GM12872 (cell line): Measurements from ENCODE around the gene DBT.
A peak's percentile ranks its signal among the peaks of the same experiment; 100 is the strongest.

Experiments
- TF ChIP-seq, protein P1 (sequence below): IDR thresholded peaks from 3 replicates; pipeline ENCODE4 v1.5.1; 2011; ENCODE audit warnings: low read depth, mild to moderate bottlenecking, low read length, moderate library complexity; ENCODE audit not compliant: insufficient read depth

The DBT gene

DNA sequence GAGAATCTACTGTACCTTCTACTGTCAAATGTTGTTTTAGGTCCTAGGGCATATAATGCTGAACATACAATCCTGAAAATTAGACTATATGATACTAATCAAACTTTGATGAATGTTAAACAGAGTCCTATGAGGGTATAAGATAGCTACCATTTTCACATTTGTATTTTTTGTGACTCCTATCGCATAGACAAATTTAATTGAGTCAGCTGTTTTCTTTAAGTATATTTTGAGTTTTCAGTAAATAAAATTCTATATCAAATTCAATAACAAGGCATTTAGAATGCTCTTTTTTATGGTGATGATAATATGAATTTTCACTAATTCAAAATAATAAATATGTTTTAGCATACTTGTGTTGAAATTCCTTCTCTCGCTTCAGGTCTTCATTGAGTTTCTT, 81.6 kb downstream of the DBT start:
- TF ChIP-seq, protein P1, sequence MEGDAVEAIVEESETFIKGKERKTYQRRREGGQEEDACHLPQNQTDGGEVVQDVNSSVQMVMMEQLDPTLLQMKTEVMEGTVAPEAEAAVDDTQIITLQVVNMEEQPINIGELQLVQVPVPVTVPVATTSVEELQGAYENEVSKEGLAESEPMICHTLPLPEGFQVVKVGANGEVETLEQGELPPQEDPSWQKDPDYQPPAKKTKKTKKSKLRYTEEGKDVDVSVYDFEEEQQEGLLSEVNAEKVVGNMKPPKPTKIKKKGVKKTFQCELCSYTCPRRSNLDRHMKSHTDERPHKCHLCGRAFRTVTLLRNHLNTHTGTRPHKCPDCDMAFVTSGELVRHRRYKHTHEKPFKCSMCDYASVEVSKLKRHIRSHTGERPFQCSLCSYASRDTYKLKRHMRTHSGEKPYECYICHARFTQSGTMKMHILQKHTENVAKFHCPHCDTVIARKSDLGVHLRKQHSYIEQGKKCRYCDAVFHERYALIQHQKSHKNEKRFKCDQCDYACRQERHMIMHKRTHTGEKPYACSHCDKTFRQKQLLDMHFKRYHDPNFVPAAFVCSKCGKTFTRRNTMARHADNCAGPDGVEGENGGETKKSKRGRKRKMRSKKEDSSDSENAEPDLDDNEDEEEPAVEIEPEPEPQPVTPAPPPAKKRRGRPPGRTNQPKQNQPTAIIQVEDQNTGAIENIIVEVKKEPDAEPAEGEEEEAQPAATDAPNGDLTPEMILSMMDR = no peak

DNA sequence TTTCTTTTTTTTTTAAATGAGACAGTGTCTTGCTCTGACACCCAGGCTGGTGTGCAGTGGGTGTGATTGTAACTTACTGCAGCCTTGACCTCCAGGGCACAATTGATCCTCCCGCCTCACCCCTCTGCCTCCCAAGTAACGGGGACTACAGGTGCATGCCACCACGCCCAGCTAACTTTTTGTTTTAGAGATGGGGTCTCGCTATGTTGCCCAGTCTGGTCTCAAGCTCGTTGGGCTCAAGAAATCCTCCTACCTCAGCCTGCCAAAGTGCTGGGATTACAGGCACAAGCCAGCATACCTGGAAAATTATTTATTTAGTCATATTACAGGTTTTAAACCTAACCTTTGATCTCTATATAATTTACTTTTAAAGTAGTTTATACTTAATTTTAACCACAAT, 84.9 kb downstream of the DBT start:
- TF ChIP-seq, protein P1 = no peak

DNA sequence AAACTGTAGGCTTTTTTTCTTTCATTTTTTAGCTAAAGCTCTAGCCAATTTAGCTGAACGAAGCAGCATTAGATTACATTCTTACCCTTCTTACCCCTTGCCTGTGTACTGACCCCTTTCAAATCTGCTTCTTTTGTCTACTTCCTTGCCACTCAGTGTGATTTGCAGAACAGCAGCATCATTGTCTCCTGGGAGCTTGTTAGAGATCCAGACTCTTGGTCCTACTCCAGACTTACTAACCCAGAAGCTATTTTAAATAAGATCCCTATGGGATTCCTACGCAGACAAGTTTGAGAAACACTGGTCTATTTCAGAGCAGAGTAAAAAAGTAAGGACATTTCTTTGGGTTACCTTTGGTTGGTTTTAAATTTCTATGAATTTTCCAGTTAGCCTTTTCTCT, 85.4 kb downstream of the DBT start:
- TF ChIP-seq, protein P1 = no peak

GRCh38 chr1:100162881-100163280, 86.8 kb downstream of the DBT start:
- TF ChIP-seq, protein P1 = no peak

DNA sequence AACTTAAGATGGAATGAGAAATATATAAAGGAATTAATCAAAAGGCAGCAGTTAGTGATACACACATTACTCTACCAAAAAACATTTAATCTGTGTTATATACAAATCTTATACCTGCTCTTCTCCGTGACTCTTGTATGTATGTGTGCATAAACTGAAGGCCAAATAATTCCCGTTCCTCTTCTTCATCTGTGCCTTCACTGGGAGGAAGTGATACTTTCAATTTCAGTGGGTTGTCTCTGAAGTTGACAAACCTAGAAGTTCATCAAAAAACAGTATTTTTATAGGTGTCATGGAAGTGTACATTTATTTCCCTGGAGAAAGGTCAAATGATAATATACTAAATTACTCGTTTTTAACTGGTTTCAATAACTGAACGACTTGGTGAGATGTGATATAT, 97.4 kb downstream of the DBT start:
- TF ChIP-seq, protein P1 = no peak

DNA sequence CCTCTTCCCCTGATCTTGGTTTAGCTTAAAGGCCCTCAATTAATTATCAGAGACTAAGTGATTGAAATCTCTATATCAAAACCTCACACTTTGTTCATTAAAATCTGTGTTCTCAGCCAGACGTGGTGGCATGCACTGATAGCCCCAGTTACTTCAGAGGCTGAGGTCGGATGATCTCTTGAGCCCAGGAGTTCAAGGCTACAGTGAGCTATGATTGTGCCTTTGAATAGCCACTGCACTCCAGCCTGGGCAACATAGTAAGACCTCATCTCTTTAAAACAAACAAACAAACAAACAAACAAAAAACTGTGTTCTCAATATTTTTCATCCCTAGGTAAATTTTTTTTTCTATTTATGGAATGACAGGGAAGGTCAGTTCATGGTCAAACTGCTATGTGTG, 98.0 kb downstream of the DBT start:
- TF ChIP-seq, protein P1 = no peak

- TF ChIP-seq, protein P1 = peak; percentile 17; the same call in 1 of the 3 replicates
Observed at GRCh38 chr1:100147875-100148274, 101.8 kb downstream of the DBT start.

GRCh38 chr1:100146958-100147357, 102.7 kb downstream of the DBT start:
- TF ChIP-seq, protein P1 = no peak
